HG02642 (cell line): ENCODE results near the gene WDR48.

Experiments
- ATAC-seq: cut with Tn5 transposase; IDR thresholded peaks from one replicate; pipeline ENCODE4 v1.9.1; 2021; ENCODE audit warnings: mild to moderate bottlenecking; ENCODE audit not compliant: unreplicated experiment, poor library complexity

The WDR48 gene

DNA sequence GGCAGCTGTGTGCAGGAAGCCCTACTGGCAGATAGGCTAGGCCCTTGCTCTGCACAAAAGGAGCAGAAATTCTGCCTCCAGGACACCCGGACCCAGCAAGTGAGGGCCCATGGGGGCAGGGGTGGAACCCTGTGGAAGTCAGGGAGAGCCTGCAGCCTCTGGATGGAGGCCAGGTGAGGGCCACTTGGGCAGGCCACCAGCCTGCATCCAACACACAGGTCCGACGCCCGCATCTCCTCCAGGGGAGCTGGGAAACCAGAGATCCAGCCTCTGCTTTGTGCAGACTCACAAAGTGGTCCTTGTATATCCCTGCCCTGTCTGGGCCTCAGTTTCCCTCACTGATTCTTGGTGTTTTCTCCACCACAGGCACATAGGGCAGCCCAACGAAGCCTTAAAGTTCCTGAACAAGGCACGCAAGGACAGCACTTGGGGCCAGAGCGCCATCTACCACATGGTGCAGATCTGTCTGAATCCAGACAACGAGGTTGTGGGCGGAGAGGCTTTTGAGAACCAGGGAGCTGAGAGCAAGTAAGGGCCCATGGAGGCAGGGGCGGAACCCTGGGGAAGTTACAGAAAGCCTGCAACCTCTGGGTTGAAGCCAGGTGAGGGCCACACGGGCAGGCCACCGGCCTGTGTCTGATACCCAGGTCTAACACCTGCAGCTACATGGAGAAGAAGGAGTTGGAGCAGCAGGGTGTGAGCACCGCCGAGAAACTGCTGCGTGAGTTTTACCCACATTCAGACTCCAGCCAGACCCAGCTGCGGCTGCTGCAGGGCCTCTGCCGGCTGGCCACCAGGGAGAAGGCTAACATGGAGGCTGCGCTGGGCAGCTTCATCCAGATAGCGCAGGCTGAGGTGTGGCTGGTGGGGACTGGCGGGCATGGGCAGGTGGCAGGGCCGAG is 85.0 kb downstream of the WDR48 start:
- no peak for ATAC-seq

- ATAC-seq: no peak
Measured at GRCh38 chr3:39137435-39137936, 85.7 kb downstream of the WDR48 start.

- no peak for ATAC-seq
Measured at GRCh38 chr3:39137991-39138803, 86.4 kb downstream of the WDR48 start.

- no peak for ATAC-seq
Measured at GRCh38 chr3:39138804-39139415, 87.1 kb downstream of the WDR48 start.

- ATAC-seq: no peak
Measured at GRCh38 chr3:39139442-39139841, 87.6 kb downstream of the WDR48 start.

GRCh38 chr3:39140341-39140971 is 88.6 kb downstream of the WDR48 start:
- no peak for ATAC-seq

GRCh38 chr3:39141171-39141995 is 89.6 kb downstream of the WDR48 start:
- ATAC-seq: no peak

DNA sequence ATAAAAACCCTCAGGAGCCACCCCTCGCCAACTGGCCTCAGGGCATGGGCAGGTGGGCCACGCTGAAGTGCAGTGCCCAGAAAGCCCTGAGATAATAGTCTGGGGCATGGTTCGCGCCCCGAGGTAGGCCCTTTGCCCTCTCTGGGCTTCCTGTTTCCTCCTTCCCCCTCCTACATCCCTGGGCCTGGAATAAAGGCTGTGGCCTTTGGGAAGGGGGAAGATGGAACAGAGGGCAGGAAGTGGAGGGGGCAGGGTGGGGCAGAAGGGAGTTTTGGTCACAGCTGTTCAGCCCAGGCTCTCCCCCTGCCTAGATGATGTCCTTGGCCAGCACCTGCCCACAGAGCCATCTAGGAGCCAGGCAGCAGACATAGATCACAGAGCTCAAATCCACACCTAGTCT is 90.3 kb downstream of the WDR48 start:
- ATAC-seq: no peak

DNA sequence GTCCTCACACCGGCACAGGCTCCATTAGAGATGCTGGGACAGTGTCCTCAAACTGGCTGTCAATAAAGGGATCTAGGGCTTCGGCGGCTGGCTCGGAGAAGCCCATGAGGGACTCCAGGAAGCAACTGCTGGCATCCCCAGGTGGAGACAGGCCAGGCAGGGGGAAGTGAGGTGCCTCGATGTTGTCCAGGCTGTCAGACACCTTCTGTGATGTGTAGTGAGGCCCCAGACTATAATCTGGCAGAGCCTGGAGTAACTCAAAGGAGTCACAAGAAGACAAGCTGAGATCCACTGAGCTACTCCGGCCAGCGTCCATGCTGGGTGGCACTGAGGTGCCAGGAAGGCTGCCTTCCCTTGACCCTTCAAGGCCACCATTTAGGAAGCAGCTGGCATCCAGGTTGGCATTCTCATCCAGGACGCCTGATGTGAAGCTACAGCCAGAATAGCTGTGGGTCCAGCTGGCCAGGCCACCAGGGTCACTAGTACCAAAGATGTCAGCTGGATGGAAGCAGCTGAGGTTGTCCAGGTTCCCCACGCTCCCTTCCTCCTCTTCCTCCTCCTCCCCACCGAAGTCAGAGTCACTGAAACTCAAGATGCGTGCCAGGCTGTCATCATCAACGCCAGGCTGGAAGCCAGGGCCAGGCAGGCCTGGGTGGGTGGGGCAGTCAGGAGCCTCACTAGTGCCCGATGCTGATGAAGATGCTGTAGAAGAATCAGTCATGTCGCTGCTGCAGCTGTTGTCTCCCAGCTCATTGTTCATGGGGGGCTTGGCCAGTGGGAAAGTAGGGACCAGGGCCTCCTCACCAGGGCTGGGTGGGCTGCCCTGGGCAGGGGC is 91.5 kb downstream of the WDR48 start:
- ATAC-seq: no peak

GRCh38 chr3:39144095-39144747 is 92.4 kb downstream of the WDR48 start:
- no peak for ATAC-seq

DNA sequence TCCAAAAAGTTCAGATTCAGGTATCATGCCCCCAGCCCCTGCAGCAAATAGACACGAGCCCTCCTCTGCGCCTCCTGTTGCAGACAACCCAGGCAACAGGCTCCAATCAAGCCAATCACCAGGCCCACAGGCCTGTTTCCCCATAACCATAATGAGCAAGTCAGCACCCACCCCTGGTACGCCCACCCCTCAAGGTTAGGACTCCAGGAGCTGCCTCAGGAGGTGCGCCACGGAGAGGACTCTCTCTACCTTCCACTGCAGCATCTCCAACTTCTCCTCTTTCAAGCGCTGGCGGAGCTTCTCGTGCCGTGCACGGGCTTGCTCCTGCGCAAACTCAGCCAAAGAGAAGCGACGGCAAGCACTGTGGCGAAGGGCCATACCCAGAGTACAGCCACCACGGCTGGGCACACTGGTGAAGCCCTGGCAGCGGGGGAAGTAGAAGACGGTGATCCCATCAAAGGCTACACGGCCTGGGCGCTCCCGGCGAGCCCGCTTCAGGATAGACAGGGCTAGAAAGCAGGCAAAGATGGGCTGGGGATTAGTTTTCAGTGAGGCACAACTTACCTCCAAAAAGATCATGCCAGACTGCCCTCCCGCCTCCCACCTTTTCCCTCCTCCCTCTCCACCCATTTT is 93.0 kb downstream of the WDR48 start:
- ATAC-seq: no peak

DNA sequence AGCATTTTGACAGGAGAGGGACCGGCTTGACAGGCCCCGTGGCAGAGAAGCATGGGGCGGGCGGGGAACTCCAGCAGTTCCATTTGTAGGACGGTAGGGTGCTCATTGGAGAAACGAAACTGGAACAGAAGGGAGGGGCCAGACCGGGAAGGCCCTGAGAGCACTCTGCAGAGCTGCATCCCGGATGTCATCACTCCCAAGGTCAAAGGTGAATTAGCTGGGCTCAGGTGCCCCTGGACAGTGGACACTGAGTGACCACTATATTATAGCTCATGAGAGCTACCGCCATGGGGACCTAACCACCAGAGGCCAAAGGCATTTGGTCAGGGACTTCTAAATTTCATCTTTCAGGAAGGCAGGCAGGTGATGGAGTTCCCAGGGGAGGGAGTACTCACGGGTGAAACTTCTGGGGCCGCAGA is 94.3 kb downstream of the WDR48 start:
- no peak for ATAC-seq
